SK-N-SH treated with all-trans-retinoic acid at 6 μM for 48 hours (cell line): Measurements from ENCODE around the gene CHRNA4.
"Not testable (repeated sequence)": the region's sequence is repeated elsewhere in the genome, so short reads cannot be mapped to it uniquely, and the experiment has no call there.

Source experiments
- ARNTL ChIP-seq: fragments of 450-650 bp; formaldehyde crosslinking; IDR thresholded peaks from 2 replicates; pipeline ENCODE4 v1.5.0; 2020; ENCODE audit warnings: low read depth, mild to moderate bottlenecking, moderate library complexity, borderline replicate concordance
- CREB5 ChIP-seq: fragments of 250-450 bp; sonication (Bioruptor Pico); IDR thresholded peaks from 2 replicates; pipeline ENCODE4 v1.5.1; 2020; ENCODE audit warnings: low read depth, mild to moderate bottlenecking, moderate library complexity
- CSRNP3 ChIP-seq: fragments of 250-450 bp; sonication (Bioruptor Pico); IDR thresholded peaks from 2 replicates; pipeline ENCODE4 v1.5.1; 2021; ENCODE audit warnings: mild to moderate bottlenecking, moderate library complexity
- ESRRG ChIP-seq: fragments of 250-450 bp; sonication (Bioruptor Pico); IDR thresholded peaks from 2 replicates; pipeline ENCODE4 v1.6.1; 2021; ENCODE audit warnings: mild to moderate bottlenecking
- ISL1 ChIP-seq: fragments of 250-450 bp; sonication (Bioruptor Pico); IDR thresholded peaks from 2 replicates; pipeline ENCODE4 v2.1.2; 2022; ENCODE audit warnings: mild to moderate bottlenecking, moderate library complexity
- PATZ1 ChIP-seq: fragments of 250-450 bp; sonication (Bioruptor Pico); IDR thresholded peaks from 2 replicates; pipeline ENCODE4 v1.8.0; 2020; ENCODE audit warnings: mild to moderate bottlenecking, moderate library complexity, borderline replicate concordance
- PPARA ChIP-seq: fragments of 250-450 bp; sonication (Bioruptor Pico); IDR thresholded peaks from 2 replicates; pipeline ENCODE4 v1.5.0; 2020; ENCODE audit warnings: mild to moderate bottlenecking, borderline replicate concordance
- TOX ChIP-seq: fragments of 250-450 bp; sonication (Bioruptor Pico); IDR thresholded peaks from 2 replicates; pipeline ENCODE4 v1.8.0; 2021; ENCODE audit warnings: mild to moderate bottlenecking, moderate library complexity, borderline replicate concordance
- TSHZ2 ChIP-seq: fragments of 250-450 bp; sonication (Bioruptor Pico); IDR thresholded peaks from 2 replicates; pipeline ENCODE4 v1.5.0; 2020; ENCODE audit warnings: mild to moderate bottlenecking, moderate library complexity
- ZNF565 ChIP-seq: fragments of 450-650 bp; formaldehyde crosslinking; conservative IDR thresholded peaks from 2 replicates; pipeline ENCODE4 v1.5.0; 2020; ENCODE audit warnings: low read depth, mild to moderate bottlenecking, moderate library complexity
- ZNF70 ChIP-seq: fragments of 450-650 bp; formaldehyde crosslinking; IDR thresholded peaks from 2 replicates; pipeline ENCODE4 v1.5.0; 2020; ENCODE audit warnings: mild to moderate bottlenecking, moderate library complexity
- ZNF8 ChIP-seq: fragments of 450-650 bp; formaldehyde crosslinking; IDR thresholded peaks from 2 replicates; pipeline ENCODE4 v1.5.0; 2020; ENCODE audit warnings: mild to moderate bottlenecking, moderate library complexity

GRCh38 chr20:63305933-63306672 is 55.0 kb downstream of the CHRNA4 start:
- not testable (repeated sequence) for TF ChIP-seq CREB5, ZNF565, ZNF8, TSHZ2, ZNF70, ARNTL, TOX, PATZ1, ISL1, PPARA, CSRNP3, ESRRG (CRISPR knock-in tag)
